ENCODE measurements around the gene LSM4.

DNA sequence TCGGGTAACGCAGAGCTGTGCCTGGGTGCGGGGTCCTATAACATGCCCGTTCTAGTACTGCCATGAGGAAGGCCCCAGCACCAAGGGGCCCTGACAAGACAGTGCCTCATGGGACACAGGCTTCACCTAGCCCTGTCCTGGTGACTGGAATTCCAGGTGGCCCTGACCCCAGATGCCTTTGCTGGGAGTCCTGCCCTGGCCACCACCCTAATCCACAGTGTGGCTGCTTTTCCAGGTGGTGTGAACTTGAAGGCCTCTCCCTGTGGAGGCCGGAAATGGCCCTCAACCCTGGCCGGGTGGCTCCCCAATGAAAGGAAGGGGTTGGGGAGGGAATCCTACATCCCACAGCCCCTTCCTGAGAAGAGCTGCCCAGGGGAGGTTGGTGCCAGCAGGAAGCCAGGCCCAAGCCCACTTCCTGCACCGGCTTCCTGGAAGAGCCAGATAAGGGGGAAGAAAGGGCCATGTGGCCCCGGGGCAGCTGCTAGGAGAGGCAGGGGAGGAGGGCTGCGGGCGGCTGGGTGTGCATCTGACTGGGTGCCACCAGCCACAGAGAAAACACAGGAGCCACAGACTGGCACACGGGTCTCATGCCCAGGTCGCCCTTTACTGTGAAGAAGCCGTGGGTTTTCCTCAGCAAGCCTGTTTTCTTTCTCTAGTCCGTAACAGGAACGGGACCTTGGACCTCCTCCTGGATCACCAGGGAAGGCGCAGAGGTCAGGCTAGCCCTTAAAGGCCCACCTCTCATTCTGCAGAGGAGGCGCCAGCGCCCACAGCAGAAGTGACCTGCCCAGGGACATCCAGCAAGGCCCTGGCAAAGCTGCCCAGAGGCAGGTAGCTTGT lies 4.7 kb downstream of the LSM4 start:
- TF ChIP-seq, protein P1, sequence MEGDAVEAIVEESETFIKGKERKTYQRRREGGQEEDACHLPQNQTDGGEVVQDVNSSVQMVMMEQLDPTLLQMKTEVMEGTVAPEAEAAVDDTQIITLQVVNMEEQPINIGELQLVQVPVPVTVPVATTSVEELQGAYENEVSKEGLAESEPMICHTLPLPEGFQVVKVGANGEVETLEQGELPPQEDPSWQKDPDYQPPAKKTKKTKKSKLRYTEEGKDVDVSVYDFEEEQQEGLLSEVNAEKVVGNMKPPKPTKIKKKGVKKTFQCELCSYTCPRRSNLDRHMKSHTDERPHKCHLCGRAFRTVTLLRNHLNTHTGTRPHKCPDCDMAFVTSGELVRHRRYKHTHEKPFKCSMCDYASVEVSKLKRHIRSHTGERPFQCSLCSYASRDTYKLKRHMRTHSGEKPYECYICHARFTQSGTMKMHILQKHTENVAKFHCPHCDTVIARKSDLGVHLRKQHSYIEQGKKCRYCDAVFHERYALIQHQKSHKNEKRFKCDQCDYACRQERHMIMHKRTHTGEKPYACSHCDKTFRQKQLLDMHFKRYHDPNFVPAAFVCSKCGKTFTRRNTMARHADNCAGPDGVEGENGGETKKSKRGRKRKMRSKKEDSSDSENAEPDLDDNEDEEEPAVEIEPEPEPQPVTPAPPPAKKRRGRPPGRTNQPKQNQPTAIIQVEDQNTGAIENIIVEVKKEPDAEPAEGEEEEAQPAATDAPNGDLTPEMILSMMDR (IDR thresholded peaks at IDR 0.05): no peak
- TF ChIP-seq POLR2A (IDR thresholded peaks at IDR 0.05): no peak

Measured in ovary (tissue), 3 donors.